ENCODE measurements around the gene SEMA3F. TPM values are rescaled to one million over a fixed set of nuclear protein-coding genes. Genes with fewer than 3 reads are reported as not detected.

SEMA3F gene
- total RNA-seq, 6 experiments from 2014 or later = 1.2 to 5.9 (median 4.2) TPM

GRCh38 chr3:50229490-50229889, 74.4 kb downstream of the SEMA3F start:
- Histone ChIP-seq H3K27me3 (no peaks in the 10 kb centered on the region), H3K36me3 (no peaks in the 10 kb centered on the region), H3K4me1 (peaks cover 0 to 16% (median 0%) of the 10 kb centered on the region in 4 donors), H3K27ac (no peak overlapping the region), H3K9me3 (no peaks in the 10 kb centered on the region), H3K4me3 (no peak overlapping the region)
- DNase-seq (no peak), ATAC-seq (no peak)
- WGBS (ENCODE audit: insufficient coverage, low coverage, low lambda C conversion rate, missing lambda C conversion rate) = 84% methylated on average over 2 of the region's 3 CpGs
- intact Hi-C loops (cut with DNase I) = loop anchor here (5.0 kb wide), 3 partner anchors 37 to 43 kb away; partner anchors contain the start of genes GNAT1 (in 1 of the 2) and SEMA3B (in 1 of the 2)
- TF ChIP-seq CTCF (IDR thresholded peaks at IDR 0.05) (no peak), POLR2A (IDR thresholded peaks at IDR 0.05) (no peak)

- TF ChIP-seq POLR2A (IDR thresholded peaks at IDR 0.05) (no peak), CTCF (IDR thresholded peaks at IDR 0.05) (no peak)
- no peak for ATAC-seq
- Histone ChIP-seq H3K4me3 (no peak overlapping the region), H3K4me1 (peaks cover 0 to 18% (median 0%) of the 10 kb centered on the region in 4 donors), H3K27ac (no peak overlapping the region), H3K9me3 (no peaks in the 10 kb centered on the region), H3K36me3 (no peaks in the 10 kb centered on the region), H3K27me3 (no peaks in the 10 kb centered on the region)
- intact Hi-C loops (cut with DNase I) = no loop called here
- WGBS (ENCODE audit: insufficient coverage, low coverage, low lambda C conversion rate, missing lambda C conversion rate) = 63% methylated on average over 2 of the region's 8 CpGs
- DNase-seq = no peak
Measured at GRCh38 chr3:50230104-50230793, 75.1 kb downstream of the SEMA3F start.

GRCh38 chr3:50230794-50231125, 75.6 kb downstream of the SEMA3F start:
- WGBS (ENCODE audit: insufficient coverage, low coverage, low lambda C conversion rate, missing lambda C conversion rate) = 77% methylated on average over 3 of the region's 4 CpGs
- Histone ChIP-seq H3K27ac (no peak overlapping the region), H3K9me3 (no peaks in the 10 kb centered on the region), H3K4me1 (peaks cover 0 to 19% (median 0%) of the 10 kb centered on the region in 4 donors), H3K36me3 (no peaks in the 10 kb centered on the region), H3K27me3 (no peaks in the 10 kb centered on the region), H3K4me3 (no peak overlapping the region)
- intact Hi-C loops (cut with DNase I) = no loop called here
- no peak for TF ChIP-seq CTCF (IDR thresholded peaks at IDR 0.05)
- TF ChIP-seq POLR2A (IDR thresholded peaks at IDR 0.05) = no peak
- no peak for ATAC-seq
- no peak for DNase-seq

- WGBS (ENCODE audit: insufficient coverage, low coverage, low lambda C conversion rate, missing lambda C conversion rate) = 66% methylated on average over 5 of the region's 5 CpGs
- no peak for TF ChIP-seq POLR2A (IDR thresholded peaks at IDR 0.05)
- no peak for TF ChIP-seq CTCF (IDR thresholded peaks at IDR 0.05)
- H3K4me1 ChIP-seq = peaks cover 0 to 11% (median 0%) of the 10 kb centered on the region in 4 donors
- ATAC-seq (no peak), DNase-seq (no peak)
- no peak overlapping the region for H3K27ac ChIP-seq
- no peaks in the 10 kb centered on the region for H3K36me3 ChIP-seq
- intact Hi-C loops (cut with DNase I) = no loop called here
- no peaks in the 10 kb centered on the region for H3K9me3 ChIP-seq
- no peak overlapping the region for H3K4me3 ChIP-seq
- H3K27me3 ChIP-seq = no peaks in the 10 kb centered on the region
Measured at GRCh38 chr3:50231581-50231980, 76.5 kb downstream of the SEMA3F start.

Data from right lobe of liver (tissue), 6 donors.